H1 (cell line): ENCODE data around the gene FGFBP2. TPM values are rescaled to one million over a fixed set of nuclear protein-coding genes. Genes with fewer than 3 reads are reported as not detected.

Source experiments
- CTCF ChIA-PET: fragments of 300-600 bp; sonication (Branson Sonifier 250); formaldehyde crosslinking; loops from one replicate; lab custom pipeline; 2021; ENCODE audit not compliant: partially characterized antibody; lab: Charles Lee
- POLR2A ChIA-PET: fragments of 300-600 bp; sonication (Branson Sonifier 250); formaldehyde crosslinking; loops from one replicate; lab custom pipeline; 2021; ENCODE audit warnings: inconsistent platforms; ENCODE audit not compliant: partially characterized antibody; lab: Charles Lee
- DNase-seq, 2 experiments: peaks; one replicate each; pipeline versions ENCODE4 v3.0.0 to v3.0.0-alpha.2; 2010 to 2022; ENCODE audit warnings: low spot score in 2 of 2, low read depth in 1 of 2, mixed read lengths in 1 of 2
- FAIRE-seq: peaks from 2 replicates; lab custom pipeline; 2011; peaks lifted over from hg19 to GRCh38; lab: Jason Lieb, UNC
- H2AFZ ChIP-seq: 2 replicates; pipeline ENCODE4 v1.8.1; 2012; ENCODE audit warnings: low read length, inconsistent platforms
- H2AK5ac ChIP-seq: 2 replicates; pipeline ENCODE4 v1.6.1; 2013; ENCODE audit warnings: low read depth, low read length
- H2BK120ac ChIP-seq: replicated peaks from 2 replicates; pipeline ENCODE3; 2013; ENCODE audit warnings: low read depth, low read length, inconsistent platforms
- H2BK12ac ChIP-seq: 2 replicates; pipeline ENCODE4 v1.6.1; 2013; ENCODE audit warnings: low read depth, low read length
- H2BK15ac ChIP-seq: 2 replicates; pipeline ENCODE4 v1.6.1; 2013; ENCODE audit warnings: low read length
- H2BK20ac ChIP-seq: 2 replicates; pipeline ENCODE4 v1.6.1; 2013; ENCODE audit warnings: low read length
- H2BK5ac ChIP-seq: 2 replicates; pipeline ENCODE4 v1.6.1; 2013; ENCODE audit warnings: low read depth, low read length
- H3K14ac ChIP-seq: 2 replicates; pipeline ENCODE4 v1.6.1; 2013; ENCODE audit warnings: inconsistent platforms; ENCODE audit not compliant: insufficient read length
- H3K18ac ChIP-seq: 2 replicates; pipeline ENCODE4 v1.6.1; 2013; ENCODE audit warnings: low read length; ENCODE audit errors: extremely low read depth
- H3K23ac ChIP-seq: 2 replicates; pipeline ENCODE4 v1.6.1; 2013; ENCODE audit warnings: inconsistent platforms; ENCODE audit not compliant: insufficient read length
- H3K23me2 ChIP-seq: 2 replicates; pipeline ENCODE4 v1.6.1; 2013; ENCODE audit warnings: low read depth, low read length
- H3K27ac ChIP-seq: 2 replicates; pipeline ENCODE4 v1.6.1; 2011; ENCODE audit warnings: low read depth, low read length, inconsistent platforms
- H3K27me3 ChIP-seq, 4 experiments: replicated peaks in 1 of 4; 1 replicate in 1 of 4; 2 replicates in 3 of 4; pipeline versions ENCODE4 v1.6.1 to v1.8.1; 2011 to 2013; ENCODE audit warnings: low read length in 3 of 4, mild to moderate bottlenecking in 3 of 4, inconsistent platforms in 2 of 4, mixed read lengths in 2 of 4, moderate library complexity in 1 of 4; ENCODE audit not compliant: control insufficient read depth in 3 of 4, insufficient read depth in 3 of 4; ENCODE audit errors: extremely low read depth in 1 of 4
- H3K36me3 ChIP-seq, 4 experiments: 2 replicates each; pipeline versions ENCODE4 v1.6.1 to v1.8.1; 2011 to 2013; ENCODE audit warnings: mild to moderate bottlenecking in 4 of 4, low read length in 3 of 4, moderate library complexity in 2 of 4, control low read depth in 1 of 4, inconsistent platforms in 1 of 4; ENCODE audit not compliant: insufficient read depth in 4 of 4, control insufficient read depth in 2 of 4
- H3K4ac ChIP-seq: replicated peaks from 2 replicates; pipeline ENCODE3; 2013; ENCODE audit warnings: low read length, low read depth, mixed read lengths, inconsistent platforms; ENCODE audit not compliant: insufficient read length
- H3K4me1 ChIP-seq, 4 experiments: replicated peaks in 1 of 4; 1 replicate in 1 of 4; 2 replicates in 3 of 4; pipeline versions ENCODE4 v1.6.1 to v1.8.1; 2011 to 2013; ENCODE audit warnings: low read length in 3 of 4, inconsistent platforms in 2 of 4, mixed read lengths in 1 of 4; ENCODE audit not compliant: insufficient read depth in 4 of 4, control insufficient read depth in 3 of 4
- H3K4me2 ChIP-seq, 2 experiments: 2 replicates each; pipeline versions ENCODE4 v1.6.1 to v1.8.1; 2011 to 2013; ENCODE audit warnings: low read depth in 2 of 2, low read length in 2 of 2, control low read depth in 1 of 2, inconsistent platforms in 1 of 2, mild to moderate bottlenecking in 1 of 2; ENCODE audit not compliant: insufficient read depth in 1 of 2
- H3K4me3 ChIP-seq, 4 experiments: fragments of 200-600, 300-600 bp in 1 of 4; sonication (generic), shearing (Covaris generic), sonication (Bioruptor Twin) in 1 of 4; 2 replicates each; pipeline versions ENCODE4 v1.5.1 to v1.8.1; 2011 to 2016; ENCODE audit warnings: low read length in 4 of 4, low read depth in 3 of 4, control low read depth in 2 of 4, inconsistent platforms in 2 of 4, mild to moderate bottlenecking in 2 of 4, mixed read lengths in 1 of 4, moderate library complexity in 1 of 4; ENCODE audit not compliant: insufficient read depth in 2 of 4; ENCODE audit errors: extremely low read depth in 1 of 4
- H3K56ac ChIP-seq: replicated peaks from 2 replicates; pipeline ENCODE3; 2013; ENCODE audit warnings: low read depth, mild to moderate bottlenecking, mixed read lengths, low read length, inconsistent platforms; ENCODE audit not compliant: insufficient read length
- H3K79me1 ChIP-seq: 2 replicates; pipeline ENCODE4 v1.6.1; 2013; ENCODE audit warnings: low read depth, low read length, control low read depth
- H3K79me2 ChIP-seq, 2 experiments: 2 replicates each; pipeline versions ENCODE4 v1.6.1 to v1.8.1; 2012 to 2013; ENCODE audit warnings: low read length in 2 of 2, mild to moderate bottlenecking in 2 of 2, inconsistent platforms in 1 of 2; ENCODE audit not compliant: insufficient read depth in 2 of 2, control insufficient read depth in 1 of 2
- H3K9ac ChIP-seq, 4 experiments: replicated peaks in 1 of 4; 1 replicate in 1 of 4; 2 replicates in 3 of 4; pipeline versions ENCODE4 v1.6.1 to v1.8.1; 2011 to 2013; ENCODE audit warnings: low read depth in 3 of 4, low read length in 3 of 4, control low read depth in 2 of 4, mild to moderate bottlenecking in 2 of 4, moderate library complexity in 2 of 4, inconsistent platforms in 1 of 4; ENCODE audit errors: extremely low read depth in 1 of 4
- H3K9me3 ChIP-seq, 2 experiments: 2 replicates each; pipeline versions ENCODE4 v1.6.1 to v1.8.1; 2012 to 2013; ENCODE audit warnings: mild to moderate bottlenecking in 2 of 2, moderate library complexity in 2 of 2, control low read depth in 1 of 2, inconsistent platforms in 1 of 2, low read depth in 1 of 2, low read length in 1 of 2, mixed read lengths in 1 of 2; ENCODE audit not compliant: insufficient read depth in 2 of 2
- H4K20me1 ChIP-seq, 2 experiments: replicated peaks in 1 of 2; 2 replicates each; pipeline versions ENCODE3 to v1.8.1; 2011 to 2013; ENCODE audit warnings: inconsistent platforms in 2 of 2, low read length in 2 of 2, mild to moderate bottlenecking in 1 of 2; ENCODE audit not compliant: insufficient read depth in 2 of 2, control insufficient read depth in 1 of 2
- H4K5ac ChIP-seq: 2 replicates; pipeline ENCODE4 v1.6.1; 2013; ENCODE audit warnings: low read length, low read depth, mixed read lengths, inconsistent platforms; ENCODE audit not compliant: insufficient read length
- H4K8ac ChIP-seq: 2 replicates; pipeline ENCODE4 v1.8.0; 2013; ENCODE audit warnings: mild to moderate bottlenecking, moderate library complexity, low read length, inconsistent platforms; ENCODE audit not compliant: insufficient read depth; ENCODE audit errors: extremely low read depth
- H4K91ac ChIP-seq: replicated peaks from 2 replicates; pipeline ENCODE3; 2013; ENCODE audit warnings: low read length, mixed read lengths, inconsistent platforms; ENCODE audit not compliant: insufficient read length
- E2F6 ChIP-seq: IDR thresholded peaks from 2 replicates; pipeline ENCODE4 v1.6.1; 2012; ENCODE audit warnings: inconsistent platforms
- KDM5A ChIP-seq: fragments of 200-600 bp; IDR thresholded peaks from 2 replicates; pipeline ENCODE4 v1.7.1; 2012; ENCODE audit warnings: mild to moderate bottlenecking, low read length, inconsistent platforms, mixed read lengths
- RAD21 ChIP-seq, 2 experiments: IDR thresholded peaks in 1 of 2; conservative IDR thresholded peaks in 1 of 2; 2 replicates each; pipeline ENCODE4 v1.6.1; 2011; ENCODE audit warnings: low read depth in 2 of 2, low read length in 2 of 2, improper control_type of control experiment in 1 of 2, inconsistent platforms in 1 of 2, mild to moderate bottlenecking in 1 of 2, moderate library complexity in 1 of 2
- TEAD4 ChIP-seq: IDR thresholded peaks from 2 replicates; pipeline ENCODE4 v1.6.1; 2012; ENCODE audit warnings: low read depth, low read length, inconsistent platforms, mixed read lengths
- WGBS, 2 experiments: shearing (Covaris generic) in 1 of 2; methylation state at CpG; one replicate each; pipeline versions ENCODE4 v1.1.6 to v1.1.7; 2013 to 2015; ENCODE audit warnings: low lambda C conversion rate in 2 of 2, mixed read lengths in 2 of 2, inconsistent platforms in 1 of 2, low coverage in 1 of 2, missing lambda C conversion rate in 1 of 2; ENCODE audit not compliant: insufficient replicate concordance in 2 of 2, insufficient coverage in 1 of 2, insufficient read length in 1 of 2; ENCODE audit errors: extremely low coverage in 1 of 2, missing lambda C conversion rate in 1 of 2; 5-methylcytosine and 5-hydroxymethylcytosine counted together
- long read RNA-seq, 2 experiments: library from RNA in 1 of 2; library from capped mRNA in 1 of 2; stranded (forward); transcript quantifications; one replicate each; pipeline ENCODE4 v2.0.0, GENCODE V29; 2021; ENCODE audit warnings: inconsistent platforms in 1 of 2
- polyA minus RNA-seq, 3 experiments: library from RNA; depleted of rRNA, polyadenylated mRNA; stranded (reverse); fragments of >200 nt; gene quantifications; 1 replicate in 2 of 3; 2 replicates in 1 of 3; pipeline ENCODE4 v1.2.3, GENCODE V29; 2011
- polyA plus RNA-seq, 7 experiments: library from polyadenylated mRNA; depleted of rRNA in 3 of 7; stranded (reverse) in 5 of 7; unstranded in 2 of 7; fragments of >200 nt in 5 of 7; fragments of 200-250 nt in 2 of 7; gene quantifications; 1 replicate in 5 of 7; 2 replicates in 1 of 7; 4 replicates in 1 of 7; pipeline versions ENCODE4 v1.2.1 to v1.2.3, GENCODE V29; 2011 to 2013; ENCODE audit warnings: missing spikeins in 2 of 7, mixed read lengths in 2 of 7
- total RNA-seq: library from RNA; stranded (reverse); fragmentation: NEBNext Ultra II Directional; extraction: Animal tissue kit (Norgen Biotek cat#: 25700); gene quantifications from 2 replicates; pipeline ENCODE4 v1.2.1, GENCODE V29; 2021
- TF ChIP-seq, protein P1 (sequence below), 3 experiments: IDR thresholded peaks; 1 replicate in 2 of 3; 2 replicates in 1 of 3; pipeline versions ENCODE4 v1.5.1 to v1.6.1; 2011; ENCODE audit warnings: low read length in 3 of 3, mild to moderate bottlenecking in 3 of 3, inconsistent platforms in 2 of 3, low read depth in 1 of 3, moderate library complexity in 1 of 3; ENCODE audit not compliant: insufficient read depth in 1 of 3; ENCODE audit errors: control extremely low read depth in 1 of 3

FGFBP2 gene, protein sequence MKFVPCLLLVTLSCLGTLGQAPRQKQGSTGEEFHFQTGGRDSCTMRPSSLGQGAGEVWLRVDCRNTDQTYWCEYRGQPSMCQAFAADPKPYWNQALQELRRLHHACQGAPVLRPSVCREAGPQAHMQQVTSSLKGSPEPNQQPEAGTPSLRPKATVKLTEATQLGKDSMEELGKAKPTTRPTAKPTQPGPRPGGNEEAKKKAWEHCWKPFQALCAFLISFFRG
- total RNA-seq (not detected in 2 replicates), polyA plus RNA-seq (2011; rRNA removed) (0.15 TPM in 1 of 2 replicates, not detected in the other), polyA minus RNA-seq (2011; rRNA and poly(A)+ RNA removed) (0.24 TPM in 1 of 2 replicates, not detected in the other)
- polyA plus RNA-seq (2011; cell fraction: cytosol; rRNA removed) = 0.16 TPM
- polyA plus RNA-seq (2011; cell fraction: nucleus; rRNA removed) = 0.19 TPM
- not detected in 4 replicates for polyA plus RNA-seq (2012, experiment 1 of 2)
- polyA plus RNA-seq (2012, experiment 2 of 2) = not detected
- 0.43 TPM for polyA plus RNA-seq (2013, experiment 1 of 2)
- 0.50 TPM for polyA plus RNA-seq (2013, experiment 2 of 2)
- not detected for polyA minus RNA-seq (2011; cell fraction: cytosol; rRNA and poly(A)+ RNA removed)
- not detected for polyA minus RNA-seq (2011; cell fraction: nucleus; rRNA and poly(A)+ RNA removed)
- long read RNA-seq, experiment 1 = 0 reads
- long read RNA-seq, experiment 2 = 0 reads

DNA sequence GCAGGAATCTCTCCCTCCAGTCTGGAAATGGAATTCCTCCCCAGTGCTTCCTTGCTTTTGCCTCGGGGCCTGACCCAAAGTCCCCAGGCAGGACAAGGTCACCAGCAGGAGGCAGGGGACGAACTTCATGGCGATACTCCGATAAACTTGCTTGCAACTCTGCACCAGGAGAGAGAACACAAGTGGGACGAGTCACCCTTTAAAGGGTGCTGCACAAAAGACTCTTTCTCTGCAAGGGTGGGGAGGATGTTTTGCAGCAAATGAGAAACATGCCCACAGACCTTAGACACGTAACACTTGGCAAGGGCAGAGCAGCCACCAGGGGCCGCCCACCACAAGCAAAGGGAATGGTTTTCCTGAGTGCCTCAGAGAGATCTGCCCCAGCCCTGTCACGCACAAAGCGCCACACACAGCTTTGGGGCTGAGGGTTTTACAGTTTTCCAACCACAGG lies at the start of gene FGFBP2:
TSS of gene FGFBP2 (minus strand) at position 175 of the 451 bp plus-strand sequence. CDS start at position 129, 46 bp downstream.
- DNase-seq = peak in 1 of 2 experiments; percentile 78
- H3K36me3 ChIP-seq = peaks cover 0 to 2% (median 0%) of the 10 kb centered on the region in 4 experiments; a peak in 1 of 8 replicates
- H2BK120ac ChIP-seq = no peak within 1 kb of the TSS
- H2BK20ac ChIP-seq = no peak within 1 kb of the TSS
- H3K4ac ChIP-seq = no peak within 1 kb of the TSS
- H2BK5ac ChIP-seq = no peak within 1 kb of the TSS
- peak within 1 kb of the TSS; percentile 25; the same call in 1 of the 2 replicates for H2AFZ ChIP-seq
- H4K8ac ChIP-seq = peak within 1 kb of the TSS; percentile 75; the same call in 1 of the 2 replicates
- no peak within 1 kb of the TSS for H4K91ac ChIP-seq
- H3K27me3 ChIP-seq = no peaks in the 10 kb centered on the region
- no peaks in the 10 kb centered on the region for H3K79me2 ChIP-seq
- no peak within 1 kb of the TSS for H3K18ac ChIP-seq
- no peaks in the 10 kb centered on the region for H3K79me1 ChIP-seq
- H3K9me3 ChIP-seq = 0 out of 4 replicates have a peak, but pooled peaks cover 0 to 3% of the 10 kb centered on the region in 2 experiments
- 55% methylated on average over 9 of the region's 9 CpGs; no CpG with 5 or more reads in 1 of the 2 experiments for WGBS, 2 experiments
- H3K4me3 ChIP-seq = no peak within 1 kb of the TSS
- H2BK15ac ChIP-seq = no peak within 1 kb of the TSS
- no peak within 1 kb of the TSS for H3K27ac ChIP-seq
- peak; percentile 65 for FAIRE-seq
- ChIA-PET POLR2A (interaction anchor here (1.0 to 1.4 kb wide), 2 partner anchors 9 to 286 kb away, joined by 3 to 4 read pairs; no protein-coding TSS in a partner anchor), CTCF (interaction anchor here (0.6 to 7.6 kb wide), 31 partner anchors 9 to 449 kb away, joined by 3 to 64 read pairs (median 3); no protein-coding TSS in a partner anchor)
- H3K56ac ChIP-seq = no peak within 1 kb of the TSS
- H2AK5ac ChIP-seq = no peak within 1 kb of the TSS
- peaks cover 0 to 2% (median under 1%) of the 10 kb centered on the region in 4 experiments; a peak in 4 of 7 replicates for H3K4me1 ChIP-seq
- H3K23ac ChIP-seq = no peak within 1 kb of the TSS
- no peak within 1 kb of the TSS for H4K5ac ChIP-seq
- H3K23me2 ChIP-seq = no peaks in the 10 kb centered on the region
- no peaks in the 10 kb centered on the region for H4K20me1 ChIP-seq
- H3K14ac ChIP-seq = no peak within 1 kb of the TSS
- no peak within 1 kb of the TSS for H3K9ac ChIP-seq
- peak within 1 kb of the TSS; percentile 51; the same call in 1 of the 2 replicates for H2BK12ac ChIP-seq
- H3K4me2 ChIP-seq = no peak within 1 kb of the TSS
- TF ChIP-seq TEAD4 (no peak), RAD21 (IDR thresholded peaks at IDR 0.05 in 1 of 2, conservative IDR thresholded peaks at IDR 0.05 in 1 of 2; ENCODE audit: low read depth in 2 of 2, low read length in 2 of 2) (peak; percentile 81 to 83), E2F6 (no peak), KDM5A (no peak)
- TF ChIP-seq, protein P1, sequence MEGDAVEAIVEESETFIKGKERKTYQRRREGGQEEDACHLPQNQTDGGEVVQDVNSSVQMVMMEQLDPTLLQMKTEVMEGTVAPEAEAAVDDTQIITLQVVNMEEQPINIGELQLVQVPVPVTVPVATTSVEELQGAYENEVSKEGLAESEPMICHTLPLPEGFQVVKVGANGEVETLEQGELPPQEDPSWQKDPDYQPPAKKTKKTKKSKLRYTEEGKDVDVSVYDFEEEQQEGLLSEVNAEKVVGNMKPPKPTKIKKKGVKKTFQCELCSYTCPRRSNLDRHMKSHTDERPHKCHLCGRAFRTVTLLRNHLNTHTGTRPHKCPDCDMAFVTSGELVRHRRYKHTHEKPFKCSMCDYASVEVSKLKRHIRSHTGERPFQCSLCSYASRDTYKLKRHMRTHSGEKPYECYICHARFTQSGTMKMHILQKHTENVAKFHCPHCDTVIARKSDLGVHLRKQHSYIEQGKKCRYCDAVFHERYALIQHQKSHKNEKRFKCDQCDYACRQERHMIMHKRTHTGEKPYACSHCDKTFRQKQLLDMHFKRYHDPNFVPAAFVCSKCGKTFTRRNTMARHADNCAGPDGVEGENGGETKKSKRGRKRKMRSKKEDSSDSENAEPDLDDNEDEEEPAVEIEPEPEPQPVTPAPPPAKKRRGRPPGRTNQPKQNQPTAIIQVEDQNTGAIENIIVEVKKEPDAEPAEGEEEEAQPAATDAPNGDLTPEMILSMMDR (IDR thresholded peaks at IDR 0.05; ENCODE audit: control extremely low read depth in 1 of 3, insufficient read depth in 1 of 3, low read depth in 1 of 3, low read length in 3 of 3) = peak; percentile 74 to 89 (median 82)
